ENCODE data around the gene SMAD6. TPM values are rescaled to one million over a fixed set of nuclear protein-coding genes. Genes with fewer than 3 reads are reported as not detected.

Gene SMAD6
- total RNA-seq: 50.5 TPM

- DNase-seq (ENCODE audit: low spot score): peak; percentile 95
These were observed at the start of gene SMAD6 for GRCh38 chr15:66702035-66702786. Gene SMAD6, plus strand, starts transcription at chr15:66702236. Its CDS starts 1,023 bp downstream, at chr15:66703259.

- DNase-seq (ENCODE audit: low spot score): no peak
These were observed 49.2 kb upstream of the SMAD6 start for GRCh38 chr15:66652806-66653205.

- DNase-seq (ENCODE audit: low spot score): no peak
These were observed 48.6 kb upstream of the SMAD6 start for GRCh38 chr15:66653398-66653797.

GRCh38 chr15:66653852-66654251 is 48.2 kb upstream of the SMAD6 start:
- no peak for DNase-seq (ENCODE audit: low spot score)

- DNase-seq (ENCODE audit: low spot score): no peak
These were observed 47.7 kb upstream of the SMAD6 start for GRCh38 chr15:66654361-66654738.

- DNase-seq (ENCODE audit: low spot score): no peak
These were observed 47.2 kb upstream of the SMAD6 start for GRCh38 chr15:66654739-66655375.

- DNase-seq (ENCODE audit: low spot score): no peak
These were observed 46.5 kb upstream of the SMAD6 start for GRCh38 chr15:66655511-66655910.

- no peak for DNase-seq (ENCODE audit: low spot score)
These were observed 46.0 kb upstream of the SMAD6 start for GRCh38 chr15:66655997-66656396.

- no peak for DNase-seq (ENCODE audit: low spot score)
These were observed 44.6 kb upstream of the SMAD6 start for GRCh38 chr15:66657185-66658020.

GRCh38 chr15:66658044-66658443 is 44.0 kb upstream of the SMAD6 start:
- no peak for DNase-seq (ENCODE audit: low spot score)

GRCh38 chr15:66658855-66659254 is 43.2 kb upstream of the SMAD6 start:
- no peak for DNase-seq (ENCODE audit: low spot score)

- DNase-seq (ENCODE audit: low spot score): no peak
These were observed 42.7 kb upstream of the SMAD6 start for GRCh38 chr15:66659384-66659783.

GRCh38 chr15:66661432-66662096 is 40.5 kb upstream of the SMAD6 start:
- no peak for DNase-seq (ENCODE audit: low spot score)

GRCh38 chr15:66662522-66662921 is 39.5 kb upstream of the SMAD6 start:
- no peak for DNase-seq (ENCODE audit: low spot score)

GRCh38 chr15:66663664-66664063 is 38.4 kb upstream of the SMAD6 start:
- no peak for DNase-seq (ENCODE audit: low spot score)

GRCh38 chr15:66670175-66670574 is 31.9 kb upstream of the SMAD6 start:
- no peak for DNase-seq (ENCODE audit: low spot score)

GRCh38 chr15:66670762-66671580 is 31.1 kb upstream of the SMAD6 start:
- peak; percentile 59 for DNase-seq (ENCODE audit: low spot score)

GRCh38 chr15:66672867-66673266 is 29.2 kb upstream of the SMAD6 start:
- no peak for DNase-seq (ENCODE audit: low spot score)

- DNase-seq (ENCODE audit: low spot score): no peak
These were observed 28.4 kb upstream of the SMAD6 start for GRCh38 chr15:66673410-66674322.

GRCh38 chr15:66674756-66675155 is 27.3 kb upstream of the SMAD6 start:
- DNase-seq (ENCODE audit: low spot score): no peak

Data from mucosa of gallbladder (tissue), 1 donor.